ENCODE data around the gene SAMD9L. TPM values are rescaled to one million over a fixed set of nuclear protein-coding genes. Genes with fewer than 3 reads are reported as not detected.

Gene SAMD9L
- total RNA-seq (2022; extraction: Qiagen RNA extraction; ENCODE audit: low read depth) = 0.54 to 1.2 TPM (median 0.81 TPM) in 5 replicates

DNA sequence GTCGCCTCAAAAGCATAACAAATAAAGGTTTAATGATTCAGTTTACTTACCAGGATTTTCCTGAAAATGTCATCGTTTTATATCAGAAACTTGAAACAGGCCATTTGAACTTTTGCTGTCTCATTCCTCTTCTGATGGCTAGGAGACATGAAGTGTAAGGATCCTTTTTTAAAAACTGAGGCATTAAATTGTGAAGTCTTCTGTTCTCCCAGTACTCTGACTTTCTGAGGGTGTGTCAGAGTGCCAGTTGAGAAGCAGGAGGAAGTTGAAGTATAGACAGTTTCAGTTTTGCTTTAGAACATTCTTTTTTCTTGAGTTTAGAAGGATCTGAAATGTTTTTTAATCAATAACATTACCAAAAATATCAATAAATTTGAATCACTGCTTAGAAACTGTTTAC lies at the start of gene SAMD9L:
Gene SAMD9L (minus strand): TSS at position 242 of the 400 bp plus-strand sequence. CDS start 12,414 bp downstream, outside the sequence.

DNA sequence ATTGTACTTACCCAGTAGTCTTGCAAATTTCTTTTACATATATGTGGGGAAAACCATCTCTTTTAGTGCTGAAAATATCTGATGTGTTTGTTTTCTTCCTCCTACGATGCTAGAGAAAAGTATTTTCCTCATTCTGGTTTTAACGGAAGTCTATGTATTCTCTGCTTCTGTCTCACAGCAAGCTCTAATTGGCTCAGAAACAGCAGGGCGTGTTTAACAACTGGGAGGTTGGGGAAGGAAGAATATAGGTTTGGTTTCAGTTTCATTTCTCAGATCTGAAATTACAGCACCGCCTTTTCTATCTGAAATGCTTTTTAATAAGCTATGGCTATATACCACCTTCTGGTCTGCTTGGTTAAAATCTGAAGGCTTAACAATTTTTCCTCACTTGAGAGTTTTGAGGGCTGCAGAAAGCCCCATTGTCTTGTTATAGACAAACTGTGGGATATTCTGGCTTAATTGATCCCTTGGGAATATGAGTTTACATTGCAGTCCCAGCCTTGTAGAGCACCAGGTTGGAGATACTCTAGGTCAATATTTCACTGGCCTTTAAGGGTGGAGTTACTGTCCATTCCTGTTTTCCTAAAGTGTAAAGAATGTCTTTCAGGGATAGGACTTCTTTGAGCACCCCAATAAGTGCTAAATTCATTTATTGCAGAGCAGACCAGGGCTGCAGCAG lies 30.2 kb downstream of the SAMD9L start, which contains the start of gene SAMD9:
Gene SAMD9 (minus strand): TSS at position 128 of the 679 bp plus-strand sequence. CDS start 11,882 bp downstream, outside the sequence.

Other genes with a start within 250 kb of the SAMD9L start
- 2.2 to 5.1 TPM (median 4.4 TPM) in 5 replicates for gene SAMD9, start 30.4 kb downstream of the SAMD9L start, total RNA-seq (2022; extraction: Qiagen RNA extraction; ENCODE audit: low read depth)
- not detected in 5 replicates for gene HEPACAM2, start 78.1 kb upstream of the SAMD9L start, total RNA-seq (2022; extraction: Qiagen RNA extraction; ENCODE audit: low read depth)
- 5.8 to 7.7 TPM (median 6.6 TPM) in 5 replicates for gene VPS50, start 84.0 kb upstream of the SAMD9L start, total RNA-seq (2022; extraction: Qiagen RNA extraction; ENCODE audit: low read depth)